Activated effector memory CD4-positive, alpha-beta T cell treated with Interleukin-2 at 50 U/mL for 16 hours (primary cell): ENCODE data around the gene ATP1A1.
A peak's percentile ranks its signal among the peaks of the same experiment; 100 is the strongest.

Experiments used
- DNase-seq: peaks from one replicate; pipeline ENCODE4 v3.0.0-alpha.2; 2020

ATP1A1 gene

DNA sequence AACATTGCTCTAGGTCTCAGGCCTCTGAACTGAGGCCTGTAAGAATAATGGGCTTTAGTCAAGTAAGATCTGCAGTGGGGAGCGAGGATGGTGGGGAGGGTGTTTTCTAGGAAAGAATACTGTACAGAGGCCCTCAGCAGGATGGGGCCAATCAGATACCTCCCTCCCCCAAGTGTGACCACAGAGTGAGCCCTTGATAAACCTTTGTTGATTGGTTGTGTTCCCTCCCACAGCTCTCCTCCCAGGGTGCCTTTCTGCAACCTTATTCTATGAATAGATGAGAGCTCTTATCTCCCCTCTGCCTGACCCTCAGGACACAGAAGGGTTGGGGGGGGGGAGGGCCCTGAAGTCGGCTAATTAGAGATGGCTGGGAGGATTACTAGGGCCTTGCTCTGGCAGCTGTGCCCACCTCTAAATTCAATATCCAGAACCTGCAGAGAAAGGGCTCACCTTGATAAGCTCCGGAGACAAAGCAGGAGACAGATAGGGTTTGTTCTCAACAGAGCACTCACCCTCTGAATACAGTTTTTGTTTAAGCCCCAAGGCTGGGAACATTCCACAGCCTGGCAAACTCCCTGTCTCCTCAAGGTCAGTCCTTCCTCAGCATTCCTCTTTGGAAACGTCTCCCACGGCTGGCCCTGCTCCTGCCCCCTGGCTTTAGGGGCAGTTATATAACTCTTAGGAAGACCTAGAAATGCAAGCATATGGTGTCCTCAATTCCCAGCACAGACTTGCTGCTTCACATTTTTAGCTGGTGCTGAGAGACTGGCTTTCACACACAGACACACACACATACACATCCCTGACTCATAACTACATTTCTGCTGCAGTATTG is 42.9 kb downstream of the ATP1A1 start:
- no peak for DNase-seq

DNA sequence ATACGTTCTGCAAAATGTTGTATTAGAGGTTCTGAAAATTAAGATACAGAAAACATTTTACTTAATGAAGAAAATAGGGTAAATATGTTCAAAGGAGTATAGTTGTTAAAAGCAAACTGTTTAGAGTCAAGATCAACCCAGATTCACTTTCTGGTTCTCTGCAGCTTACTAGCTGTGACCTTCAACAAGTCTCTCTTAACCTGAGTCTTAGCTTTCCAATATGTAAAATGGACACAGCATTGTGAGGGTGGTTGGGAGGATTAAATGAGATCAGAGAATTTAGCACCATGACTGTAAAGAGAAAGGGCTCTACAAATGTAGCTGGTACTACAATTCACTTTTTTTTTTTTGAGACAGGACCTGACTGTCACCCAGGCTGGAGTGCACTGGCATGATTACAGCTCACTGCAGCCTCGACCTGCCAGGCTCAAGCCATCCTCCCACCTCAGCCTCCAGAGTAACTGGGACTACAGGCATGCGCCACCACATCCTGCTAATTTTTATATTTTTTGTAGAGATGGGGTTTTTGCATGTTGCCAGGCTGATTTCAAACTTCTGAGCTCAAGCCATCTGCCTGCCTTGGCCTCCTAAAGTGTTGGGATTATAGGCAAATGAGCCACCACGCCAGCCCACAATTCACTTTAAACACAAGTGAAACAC is 43.9 kb downstream of the ATP1A1 start:
- no peak for DNase-seq

- no peak for DNase-seq
Observed at GRCh38 chr1:116417678-116418077, 44.6 kb downstream of the ATP1A1 start.

DNA sequence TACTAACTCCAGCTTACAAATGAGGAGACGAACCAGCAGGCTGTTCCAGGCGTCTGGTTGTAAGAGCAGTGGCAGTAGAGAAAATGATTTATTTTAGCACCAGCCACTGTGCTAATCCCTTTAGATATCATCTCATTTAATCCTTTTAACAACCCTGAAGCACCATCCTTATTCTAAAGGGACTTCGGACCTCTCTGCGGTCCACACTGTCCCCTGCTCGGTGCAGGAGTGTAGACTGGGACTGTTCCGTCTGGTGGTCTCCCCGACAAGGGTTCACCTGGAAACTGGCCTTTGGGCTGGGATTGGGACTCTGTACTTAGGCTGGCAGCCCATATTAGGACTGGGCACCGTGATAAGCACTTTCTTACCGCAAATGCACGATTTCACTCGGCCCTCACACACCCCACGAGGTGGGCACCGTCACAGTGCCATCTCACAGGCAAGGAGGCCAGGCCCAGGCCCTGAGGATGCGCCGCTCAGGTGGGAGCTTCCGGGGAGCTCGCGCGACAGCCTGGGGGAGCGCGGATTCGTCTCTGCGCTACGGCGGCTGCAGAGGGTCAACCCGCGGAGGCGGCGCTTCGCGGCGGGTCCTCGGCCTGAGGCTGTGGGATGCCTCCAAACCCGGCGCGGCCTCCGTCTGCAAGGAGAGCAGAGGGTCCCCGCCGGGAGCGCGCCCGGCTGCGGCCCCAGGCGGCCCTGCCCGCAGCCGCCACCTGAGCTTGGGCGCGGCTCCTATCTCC is 45.2 kb downstream of the ATP1A1 start:
- peak; percentile 85 for DNase-seq

- no peak for DNase-seq
Observed at GRCh38 chr1:116420417-116421200, 47.6 kb downstream of the ATP1A1 start.

GRCh38 chr1:116424438-116424837 is 51.4 kb downstream of the ATP1A1 start:
- DNase-seq: no peak

- DNase-seq: no peak
Observed at GRCh38 chr1:116424863-116425262, 51.8 kb downstream of the ATP1A1 start.

GRCh38 chr1:116425987-116426386 is 52.9 kb downstream of the ATP1A1 start:
- DNase-seq: no peak

- DNase-seq: no peak
Observed at GRCh38 chr1:116426401-116426800, 53.4 kb downstream of the ATP1A1 start.

- DNase-seq: no peak
Observed at GRCh38 chr1:116428576-116428975, 55.5 kb downstream of the ATP1A1 start.

DNA sequence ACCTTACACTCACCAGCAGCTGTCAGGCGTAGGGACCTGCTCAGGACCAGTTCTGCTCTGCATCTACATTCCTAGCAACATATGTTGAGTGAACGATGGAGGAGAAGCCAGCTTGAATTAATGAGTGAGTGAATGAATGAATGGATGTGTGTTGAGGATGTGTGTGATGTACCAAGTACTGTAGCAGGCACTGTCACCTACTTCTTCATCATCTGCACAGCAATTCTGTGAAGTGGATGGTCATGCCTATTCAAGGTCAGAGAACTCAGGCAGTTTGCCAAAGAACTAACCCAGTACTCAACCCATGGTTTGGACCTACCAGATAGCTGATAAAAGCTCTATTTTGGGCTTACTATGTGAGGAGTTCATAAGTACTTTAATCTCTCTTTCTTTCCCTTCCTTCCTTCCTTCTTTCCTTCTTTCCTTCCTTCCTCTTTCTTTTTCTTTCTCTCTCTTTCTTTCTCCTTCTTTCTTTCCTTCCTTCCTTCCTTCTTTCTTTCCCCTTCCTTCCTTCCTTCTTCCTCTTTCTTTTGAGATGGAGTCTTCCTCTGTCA is 56.9 kb downstream of the ATP1A1 start:
- no peak for DNase-seq

DNA sequence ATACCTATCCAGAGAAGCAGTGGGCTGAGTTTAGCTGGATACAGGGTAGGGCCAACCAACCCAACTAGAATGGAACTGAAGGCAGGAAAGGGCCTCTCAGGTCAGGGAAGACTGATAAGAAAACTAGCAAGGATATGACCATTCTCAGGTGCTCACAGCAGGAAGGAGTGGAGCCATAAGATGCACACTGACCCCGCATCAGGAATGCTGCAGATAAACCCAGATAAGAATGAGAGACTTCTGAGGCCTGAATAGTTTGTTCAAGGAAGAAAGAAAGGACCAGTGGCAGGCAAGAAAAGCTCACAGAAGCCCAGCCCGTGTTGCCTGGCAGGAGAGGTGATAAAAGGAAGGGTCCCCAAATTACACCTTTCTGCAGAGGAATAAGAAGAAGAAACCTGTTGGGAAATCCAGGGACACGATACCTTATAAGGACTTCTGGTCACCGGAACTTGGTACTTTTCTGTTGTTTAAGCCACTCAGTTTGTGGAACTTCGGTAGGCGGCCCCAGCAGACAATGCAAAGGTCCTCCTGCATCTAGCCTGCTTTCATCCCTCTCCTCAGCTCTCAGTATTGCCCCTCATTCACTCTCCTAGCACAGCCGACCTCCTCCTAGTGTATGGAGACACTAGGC is 58.9 kb downstream of the ATP1A1 start:
- DNase-seq: no peak

- DNase-seq: no peak
Observed at GRCh38 chr1:116432655-116433265, 59.7 kb downstream of the ATP1A1 start.

DNA sequence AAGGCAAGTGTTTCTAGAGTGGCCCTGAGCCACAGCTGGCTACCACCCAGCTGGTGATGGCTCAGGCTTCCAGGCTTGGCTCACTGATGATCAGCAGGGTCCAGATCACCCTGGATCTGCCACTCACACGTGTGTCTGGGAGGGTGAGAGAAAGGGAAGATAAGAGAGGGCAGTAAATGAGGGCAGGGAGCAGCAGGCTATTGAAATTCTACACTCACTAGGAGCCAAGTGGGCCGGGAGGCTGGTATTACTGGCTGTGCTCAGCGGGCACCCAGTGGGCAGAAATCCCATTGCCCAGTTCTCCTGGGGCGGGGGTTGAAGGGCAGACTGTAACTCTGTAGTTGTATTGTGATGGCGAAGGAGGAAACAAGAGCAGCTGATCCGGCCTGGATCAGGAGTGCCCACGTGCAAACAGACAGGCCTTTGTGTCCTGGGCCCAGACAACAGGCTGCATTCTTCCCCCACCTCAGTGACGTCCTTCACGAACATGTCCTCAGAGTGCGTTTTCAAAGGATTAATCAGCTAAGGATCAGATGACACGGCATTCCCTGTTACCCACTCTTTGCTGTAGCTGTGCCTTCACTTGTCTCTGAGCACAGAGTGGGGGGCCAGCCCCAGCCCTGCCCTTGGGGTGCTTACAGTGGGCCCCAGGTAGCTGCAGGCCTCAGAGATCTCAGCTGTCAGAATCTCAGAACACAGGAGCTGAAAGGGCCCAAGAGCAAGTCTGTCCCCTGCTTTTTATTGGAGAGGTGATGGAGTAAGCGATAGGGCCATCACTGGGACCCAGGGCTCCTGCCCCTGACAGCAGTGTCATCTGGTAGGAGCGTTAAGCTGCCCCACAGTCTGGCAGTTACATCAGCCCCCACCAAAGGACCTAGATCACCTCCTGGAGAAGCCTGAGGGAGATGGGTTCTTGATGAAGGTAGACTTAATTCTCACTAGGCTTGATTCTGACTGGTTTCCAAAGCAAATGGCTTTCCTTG is 60.5 kb downstream of the ATP1A1 start:
- no peak for DNase-seq

GRCh38 chr1:116434849-116435248 is 61.8 kb downstream of the ATP1A1 start:
- no peak for DNase-seq

GRCh38 chr1:116435806-116436610 is 63.0 kb downstream of the ATP1A1 start:
- no peak for DNase-seq

GRCh38 chr1:116436611-116436970 is 63.5 kb downstream of the ATP1A1 start:
- no peak for DNase-seq

GRCh38 chr1:116439701-116440100 is 66.7 kb downstream of the ATP1A1 start:
- no peak for DNase-seq

DNA sequence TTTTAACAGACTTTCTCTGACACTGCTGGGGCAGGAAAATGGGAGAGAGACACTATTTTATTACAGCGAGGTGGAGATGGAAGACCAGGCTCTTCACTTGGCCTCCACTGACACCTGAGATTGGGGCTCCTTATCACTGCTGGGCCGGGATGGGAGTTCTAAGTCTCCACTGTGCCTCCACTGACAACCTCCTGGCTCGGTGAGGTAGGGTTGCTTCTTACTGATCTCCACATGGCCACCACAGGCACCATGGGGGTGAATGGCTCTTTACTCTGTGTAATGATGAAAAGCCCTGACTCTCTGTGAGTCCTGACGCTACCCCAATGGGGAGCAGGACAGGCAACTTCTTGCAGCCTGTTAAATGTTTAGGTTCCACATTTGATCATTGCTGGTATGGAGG is 67.7 kb downstream of the ATP1A1 start:
- no peak for DNase-seq

DNA sequence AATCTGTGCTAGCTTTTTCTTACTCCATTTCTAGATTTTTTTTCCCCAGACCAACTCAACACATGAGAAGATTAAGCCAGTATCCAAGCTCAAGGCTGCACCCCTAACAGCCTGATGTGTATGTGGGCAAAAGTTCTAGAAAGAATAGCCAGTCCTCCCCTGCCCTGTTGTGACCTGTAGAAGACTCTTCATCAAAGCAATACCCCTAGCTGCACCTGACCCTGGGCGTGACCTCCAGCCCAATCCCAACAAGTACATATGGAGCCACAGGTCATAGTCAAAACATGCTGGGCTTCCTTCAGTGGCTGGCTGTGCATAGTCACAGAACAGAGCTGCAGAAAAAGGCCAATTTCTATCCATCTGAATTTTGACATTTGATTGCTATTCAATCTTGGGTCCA is 72.5 kb downstream of the ATP1A1 start:
- no peak for DNase-seq
